SKM-1 treated with dmso at 0.1 percent for 144 hours (cell line): ENCODE results near the gene REL.
"Not testable (repeated sequence)": the region's sequence is repeated elsewhere in the genome, so short reads cannot be mapped to it uniquely, and the experiment has no call there.

Source experiments
- DNase-seq: peaks from one replicate; lab custom pipeline; 2025; ENCODE audit not compliant: unreplicated experiment; lab: John Stamatoyannopoulos, UW

REL gene

DNA sequence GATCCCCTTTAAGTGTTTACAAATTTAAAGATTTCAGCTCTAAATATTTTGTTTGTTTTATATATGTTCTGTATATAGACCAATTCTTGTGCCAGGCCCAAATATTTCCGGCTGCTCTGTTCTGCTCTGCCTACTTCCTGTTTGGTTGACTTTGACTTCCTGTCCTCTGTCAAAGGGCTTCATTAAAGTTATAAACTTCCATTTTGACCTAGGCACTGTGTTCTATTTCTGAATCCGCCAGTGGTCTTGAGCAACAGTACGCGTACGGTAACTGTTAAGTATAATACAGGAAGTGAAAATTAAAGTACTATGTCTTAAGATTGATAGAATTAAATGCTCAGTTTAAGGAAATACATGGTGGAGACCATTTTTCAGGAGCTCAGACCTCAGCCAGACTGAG, 13.5 kb upstream of the REL start:
- peak; percentile 92 for DNase-seq

DNA sequence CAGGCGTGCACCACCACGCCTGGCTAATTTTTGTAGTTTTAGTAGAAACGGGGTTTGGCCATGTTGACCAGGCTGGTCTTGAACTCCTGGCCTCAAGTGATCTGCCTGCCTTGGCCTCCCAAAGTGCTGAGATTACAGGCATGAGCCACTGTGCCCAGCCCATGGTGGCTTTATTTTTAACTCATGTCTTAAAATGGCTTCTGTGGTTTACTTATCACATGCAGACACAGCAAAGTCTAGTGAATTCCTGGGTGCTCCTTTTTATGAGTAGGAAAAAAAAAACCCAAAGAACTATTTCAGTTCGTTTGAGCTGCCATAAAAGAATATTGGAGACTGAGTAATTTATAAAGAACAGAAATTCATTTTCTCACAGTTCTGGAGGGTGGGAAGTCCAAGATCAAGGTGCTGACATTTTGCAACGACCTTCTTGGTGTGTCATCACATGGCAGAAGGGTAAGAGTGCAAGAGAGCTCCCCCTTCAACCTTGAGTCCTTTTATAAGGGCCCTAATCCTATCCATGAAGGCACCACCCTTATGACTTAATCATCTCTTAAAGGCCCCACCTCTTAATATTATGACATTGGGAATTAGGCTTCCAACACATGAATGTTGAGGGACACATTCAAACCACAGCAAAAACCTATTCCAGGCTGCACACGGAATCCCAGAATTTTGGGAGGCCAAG, 12.6 kb upstream of the REL start:
- DNase-seq, result no peak

GRCh38 chr2:60872510-60872928, 8.9 kb upstream of the REL start:
- DNase-seq, result no peak

GRCh38 chr2:60873381-60873780, 8.0 kb upstream of the REL start:
- DNase-seq, result no peak

GRCh38 chr2:60875520-60875919, 5.9 kb upstream of the REL start:
- no peak for DNase-seq

- DNase-seq, result no peak
Measured at GRCh38 chr2:60880643-60881046, 729 bp upstream of the REL start.

DNA sequence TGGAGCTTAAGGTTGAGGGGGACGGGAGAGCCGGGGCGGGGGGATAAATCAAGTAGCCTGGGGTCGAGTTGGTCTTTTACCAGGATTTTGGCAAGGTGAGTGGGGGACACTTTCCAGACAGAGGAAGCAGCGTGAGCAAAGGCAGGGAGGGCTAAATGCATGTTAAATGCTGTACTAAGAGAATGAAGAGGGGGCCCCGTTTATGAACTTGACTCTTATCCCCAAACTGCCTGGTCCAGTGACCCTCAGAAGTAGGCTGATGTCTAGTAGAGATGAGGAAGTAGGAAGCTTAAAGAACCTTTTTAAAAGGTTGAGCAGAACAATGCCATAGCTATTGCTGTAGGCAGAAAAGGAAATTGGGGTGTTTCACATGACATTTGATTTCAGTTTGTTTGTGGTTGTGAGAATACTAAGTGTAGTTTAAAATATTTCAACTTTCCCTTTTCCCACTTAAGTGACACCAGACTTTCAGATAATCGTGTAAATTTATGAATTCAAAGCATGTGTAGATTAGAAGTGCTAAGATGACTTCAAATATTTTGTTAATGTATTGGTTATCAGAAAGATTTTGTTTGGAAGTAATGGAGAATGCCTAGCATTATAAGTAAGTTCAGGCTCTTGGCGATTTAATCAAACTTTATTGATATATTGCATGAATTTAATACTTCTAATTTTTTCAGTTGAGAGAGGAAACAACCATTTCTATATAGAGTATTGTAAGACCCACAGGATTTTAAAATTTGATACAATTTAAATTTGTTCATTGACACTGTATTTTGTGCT, 1.8 kb downstream of the REL start:
- DNase-seq, result peak; percentile 75

GRCh38 chr2:60883896-60884295, 2.5 kb downstream of the REL start:
- DNase-seq, result no peak

GRCh38 chr2:60884800-60885199, 3.4 kb downstream of the REL start:
- no peak for DNase-seq

GRCh38 chr2:60885683-60886082, 4.3 kb downstream of the REL start:
- no peak for DNase-seq

DNA sequence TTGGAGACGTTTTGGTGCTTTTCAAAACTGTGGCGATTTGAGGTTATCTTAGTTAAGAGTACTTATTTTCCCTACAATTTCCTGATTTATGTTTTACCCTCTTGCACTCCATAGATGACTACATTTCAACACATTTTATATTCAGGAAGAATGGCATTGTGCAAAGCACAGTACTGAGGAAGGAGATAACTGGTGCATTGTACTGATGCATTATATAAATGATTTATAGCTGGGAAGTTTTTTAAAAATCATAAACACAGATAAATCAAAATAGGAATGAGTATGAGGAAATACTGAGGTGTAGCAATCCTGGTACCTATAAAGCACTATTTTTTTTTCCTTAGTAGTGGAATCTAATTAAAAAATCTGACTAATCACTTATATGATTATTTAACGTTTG, 5.6 kb downstream of the REL start:
- DNase-seq, result no peak

DNA sequence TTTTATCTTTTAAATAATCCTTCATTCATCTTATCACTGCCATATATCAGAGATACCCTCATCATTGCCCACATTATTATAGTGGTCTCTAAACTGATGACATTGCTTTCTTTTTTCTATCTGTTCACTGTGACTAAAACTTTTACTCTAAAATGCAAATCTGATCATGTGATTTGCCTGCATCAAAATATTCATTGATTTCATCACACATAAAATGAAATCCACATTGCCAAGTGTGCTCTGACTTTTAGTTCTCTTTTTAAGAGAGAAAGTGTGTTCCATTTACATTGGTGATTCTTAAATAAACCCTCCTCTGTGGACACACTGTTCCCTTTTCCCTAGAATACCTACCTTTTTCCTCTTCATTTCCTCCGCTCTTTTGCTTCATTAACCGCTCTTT, 7.5 kb downstream of the REL start:
- no peak for DNase-seq

DNA sequence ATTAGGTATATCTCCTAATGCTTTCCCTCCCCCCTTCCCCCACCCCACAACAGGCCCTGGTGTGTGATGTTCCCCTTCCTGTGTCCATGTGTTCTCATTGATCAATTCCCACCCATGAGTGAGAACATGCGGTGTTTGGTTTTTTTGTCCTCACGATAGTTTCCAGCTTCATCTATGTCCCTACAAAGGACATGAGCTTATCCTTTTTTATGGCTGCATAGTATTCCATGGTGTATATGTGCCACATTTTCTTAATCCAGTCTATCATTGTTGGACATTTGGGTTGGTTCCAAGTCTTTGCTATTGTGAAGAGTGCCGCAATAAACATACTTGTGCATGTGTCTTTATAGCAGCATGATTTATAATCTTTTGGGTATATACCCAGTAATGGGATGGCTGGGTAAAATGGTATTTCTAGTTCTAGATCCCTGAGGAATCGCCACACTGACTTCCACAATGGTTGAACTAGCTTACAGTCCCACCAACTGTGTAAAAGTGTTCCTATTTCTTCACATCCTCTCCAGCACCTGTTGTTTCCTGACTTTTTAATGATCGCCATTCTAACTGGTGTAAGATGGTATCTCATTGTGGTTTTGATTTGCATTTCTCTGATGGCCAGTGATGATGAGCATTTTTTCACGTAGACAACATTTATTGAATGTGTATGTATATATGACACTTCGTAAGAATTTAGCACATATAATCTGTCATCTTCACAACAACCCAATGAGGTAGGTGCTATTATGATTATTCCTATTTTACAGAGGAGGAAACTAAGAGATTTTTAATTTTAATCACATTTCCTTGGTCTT, 8.4 kb downstream of the REL start:
- DNase-seq, result not testable (repeated sequence)

DNA sequence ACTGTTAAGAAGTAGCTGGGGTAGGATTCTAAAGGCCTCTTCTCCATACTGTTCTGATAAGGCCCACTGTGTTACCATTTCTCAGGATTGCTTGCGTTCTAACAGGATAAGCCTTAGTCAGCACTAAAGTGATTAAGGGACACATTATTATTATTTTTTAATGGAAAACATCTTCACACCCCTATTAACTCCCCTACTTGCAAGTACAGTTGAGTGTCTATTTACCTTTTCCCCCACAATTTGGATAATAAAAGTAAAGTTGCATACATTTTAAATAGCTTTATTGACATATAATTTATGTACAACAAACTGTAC, 9.0 kb downstream of the REL start:
- no peak for DNase-seq

GRCh38 chr2:60891180-60891579, 9.8 kb downstream of the REL start:
- no peak for DNase-seq

GRCh38 chr2:60898567-60898966, 17.2 kb downstream of the REL start:
- DNase-seq, result no peak

DNA sequence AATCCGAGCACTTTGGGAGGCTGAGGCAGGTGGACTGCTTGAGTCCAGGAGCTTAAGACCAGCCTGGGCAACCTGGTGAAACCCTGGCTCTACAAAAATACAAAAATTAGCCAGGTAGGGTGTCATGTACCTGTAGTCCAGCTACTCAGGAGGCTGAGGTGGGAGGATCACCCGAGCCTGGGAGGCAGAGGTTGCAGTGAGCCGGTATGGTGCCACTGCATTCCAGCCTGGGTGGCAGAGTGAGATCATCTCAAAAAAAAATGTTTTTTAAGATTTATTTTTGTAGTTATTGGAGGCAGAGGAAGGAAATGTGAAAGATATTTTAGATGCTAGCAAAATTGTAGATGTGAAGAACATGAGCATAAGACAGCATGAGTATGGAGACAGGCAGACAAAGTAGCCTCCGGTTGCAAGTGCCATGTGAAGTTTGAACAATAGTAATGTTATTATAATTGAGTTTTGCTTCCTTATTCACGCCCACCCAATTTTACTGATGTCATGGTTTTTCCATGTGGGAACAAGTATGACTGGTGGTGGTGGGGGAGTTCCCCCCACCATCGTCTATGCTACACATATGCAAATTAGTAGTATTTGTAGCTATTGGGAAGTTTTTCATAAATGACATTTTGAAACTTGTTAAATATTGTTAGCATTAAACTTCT, 18.0 kb downstream of the REL start:
- no peak for DNase-seq

- no peak for DNase-seq
Measured at GRCh38 chr2:60899892-60900249, 18.5 kb downstream of the REL start.

GRCh38 chr2:60901296-60901695, 19.9 kb downstream of the REL start:
- DNase-seq, result not testable (repeated sequence)

DNA sequence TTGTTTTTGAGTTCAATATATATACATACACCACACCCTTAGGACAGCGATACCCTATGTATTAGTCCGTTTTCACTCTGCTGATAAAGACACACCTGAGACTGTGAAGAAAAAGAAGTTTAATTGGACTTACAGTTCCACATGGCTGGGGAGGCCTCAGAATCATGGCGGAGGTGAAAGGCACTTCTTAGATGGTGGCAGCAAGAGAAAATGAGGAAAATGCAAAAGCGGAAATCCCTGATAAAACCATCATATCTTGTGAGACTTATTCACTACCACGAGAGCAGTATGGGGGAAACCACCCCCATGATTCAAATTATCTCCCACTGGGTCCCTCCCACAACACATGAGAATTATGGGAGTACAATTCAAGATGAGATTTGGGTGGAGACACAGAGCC, 24.5 kb downstream of the REL start:
- DNase-seq, result not testable (repeated sequence)

DNA sequence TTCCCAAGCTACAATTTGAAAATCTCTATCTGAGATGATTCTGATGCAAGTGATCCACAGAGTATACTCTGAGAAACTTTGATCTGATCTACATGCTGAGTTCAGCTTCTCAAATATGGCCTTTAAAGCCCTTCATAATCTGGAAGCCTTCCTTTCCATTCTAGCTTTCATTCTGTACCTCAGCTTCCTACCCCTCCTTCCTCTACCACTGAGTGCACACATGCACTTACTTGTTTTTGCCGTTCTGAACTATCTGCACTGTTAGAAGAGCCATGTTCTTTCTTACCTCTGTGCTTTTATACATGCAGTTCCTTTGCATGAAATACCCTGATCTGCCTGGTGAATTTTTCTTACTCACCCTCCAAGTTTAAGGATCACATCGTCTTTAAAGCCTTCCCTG, 25.0 kb downstream of the REL start:
- no peak for DNase-seq

GRCh38 chr2:60907329-60907728, 26.0 kb downstream of the REL start:
- DNase-seq, result no peak
